SK-N-SH (cell line): Measurements from ENCODE around the gene CREB3.

Experiments used
- EP300 ChIP-seq, 2 experiments: IDR thresholded peaks; 2 replicates each; pipeline versions ENCODE4 v1.4.0 to v1.6.1; 2012; ENCODE audit warnings: borderline replicate concordance in 1 of 2, low read depth in 1 of 2, low read length in 1 of 2
- MAX ChIP-seq: IDR thresholded peaks from 2 replicates; pipeline ENCODE4 v1.4.0; 2012; ENCODE audit warnings: low read depth
- NFIC ChIP-seq: IDR thresholded peaks from 2 replicates; pipeline ENCODE4 v1.4.0; 2012; ENCODE audit warnings: borderline replicate concordance
- NRF1 ChIP-seq: IDR thresholded peaks from 2 replicates; pipeline ENCODE4 v1.6.1; 2012; ENCODE audit warnings: low read depth, mild to moderate bottlenecking, low read length
- PBX3 ChIP-seq: IDR thresholded peaks from 2 replicates; pipeline ENCODE4; 2012
- POLR2AphosphoS5 ChIP-seq: IDR thresholded peaks from 2 replicates; pipeline ENCODE4 v1.6.1; 2012; ENCODE audit warnings: low read depth, low read length
- REST ChIP-seq: IDR thresholded peaks from 2 replicates; pipeline ENCODE4 v1.6.1; 2012; ENCODE audit warnings: mild to moderate bottlenecking, low read depth, low read length, moderate library complexity
- RXRA ChIP-seq: IDR thresholded peaks from 2 replicates; pipeline ENCODE4 v1.4.0; 2012; ENCODE audit warnings: low read depth, mild to moderate bottlenecking, borderline replicate concordance
- SMC3 ChIP-seq: IDR thresholded peaks from 2 replicates; pipeline ENCODE4 v1.6.1; 2012; ENCODE audit warnings: low read depth, low read length, improper control_type of control experiment
- TCF12 ChIP-seq: IDR thresholded peaks from 2 replicates; pipeline ENCODE4 v1.4.0; 2012
- TF ChIP-seq, protein P1 (sequence below): fragments of 200-600 bp; sonication (generic); IDR thresholded peaks from 2 replicates; pipeline ENCODE4 v1.6.1; 2017; ENCODE audit warnings: antibody characterized with exemption, mild to moderate bottlenecking, moderate library complexity
- TF ChIP-seq, protein P2 (sequence below): IDR thresholded peaks from 2 replicates; pipeline ENCODE4 v1.4.0; 2012; ENCODE audit warnings: low read depth, borderline replicate concordance

DNA sequence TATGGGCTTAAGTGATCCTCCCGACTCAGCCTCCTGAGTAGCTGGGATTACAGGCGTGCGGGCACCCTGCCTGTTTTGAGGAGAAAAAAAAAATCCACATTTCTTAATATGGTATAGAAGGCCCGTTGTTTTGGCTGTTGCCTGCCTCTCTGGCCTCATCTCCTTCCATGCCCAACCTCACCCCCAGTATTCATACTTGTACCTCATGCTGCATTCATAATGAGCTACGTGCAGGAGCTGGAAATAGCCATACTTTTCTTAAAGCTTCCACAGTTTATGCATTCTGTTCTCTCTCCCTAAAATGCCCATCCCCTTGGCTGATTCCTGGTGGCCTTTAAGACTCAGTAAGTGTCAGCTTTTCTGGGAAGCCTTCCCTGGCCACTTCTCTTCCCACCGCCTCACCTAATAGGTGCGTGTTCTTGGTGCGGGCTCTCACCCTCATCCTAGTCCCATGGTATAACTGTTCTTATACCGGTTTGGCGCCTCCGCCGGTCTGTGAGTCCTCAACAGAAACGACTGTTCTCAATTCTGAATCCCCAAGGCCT lies 40.6 kb upstream of the CREB3 start:
- TF ChIP-seq EP300 (IDR thresholded peaks at IDR 0.05; ENCODE audit: borderline replicate concordance in 1 of 2, low read depth in 1 of 2, low read length in 1 of 2) (no peak), PBX3 (no peak), NFIC (no peak), NRF1 (no peak), TCF12 (no peak), MAX (no peak), REST (no peak), POLR2AphosphoS5 (no peak), RXRA (no peak), SMC3 (no peak)
- TF ChIP-seq, protein P1, sequence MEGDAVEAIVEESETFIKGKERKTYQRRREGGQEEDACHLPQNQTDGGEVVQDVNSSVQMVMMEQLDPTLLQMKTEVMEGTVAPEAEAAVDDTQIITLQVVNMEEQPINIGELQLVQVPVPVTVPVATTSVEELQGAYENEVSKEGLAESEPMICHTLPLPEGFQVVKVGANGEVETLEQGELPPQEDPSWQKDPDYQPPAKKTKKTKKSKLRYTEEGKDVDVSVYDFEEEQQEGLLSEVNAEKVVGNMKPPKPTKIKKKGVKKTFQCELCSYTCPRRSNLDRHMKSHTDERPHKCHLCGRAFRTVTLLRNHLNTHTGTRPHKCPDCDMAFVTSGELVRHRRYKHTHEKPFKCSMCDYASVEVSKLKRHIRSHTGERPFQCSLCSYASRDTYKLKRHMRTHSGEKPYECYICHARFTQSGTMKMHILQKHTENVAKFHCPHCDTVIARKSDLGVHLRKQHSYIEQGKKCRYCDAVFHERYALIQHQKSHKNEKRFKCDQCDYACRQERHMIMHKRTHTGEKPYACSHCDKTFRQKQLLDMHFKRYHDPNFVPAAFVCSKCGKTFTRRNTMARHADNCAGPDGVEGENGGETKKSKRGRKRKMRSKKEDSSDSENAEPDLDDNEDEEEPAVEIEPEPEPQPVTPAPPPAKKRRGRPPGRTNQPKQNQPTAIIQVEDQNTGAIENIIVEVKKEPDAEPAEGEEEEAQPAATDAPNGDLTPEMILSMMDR = no peak
- TF ChIP-seq, protein P2, sequence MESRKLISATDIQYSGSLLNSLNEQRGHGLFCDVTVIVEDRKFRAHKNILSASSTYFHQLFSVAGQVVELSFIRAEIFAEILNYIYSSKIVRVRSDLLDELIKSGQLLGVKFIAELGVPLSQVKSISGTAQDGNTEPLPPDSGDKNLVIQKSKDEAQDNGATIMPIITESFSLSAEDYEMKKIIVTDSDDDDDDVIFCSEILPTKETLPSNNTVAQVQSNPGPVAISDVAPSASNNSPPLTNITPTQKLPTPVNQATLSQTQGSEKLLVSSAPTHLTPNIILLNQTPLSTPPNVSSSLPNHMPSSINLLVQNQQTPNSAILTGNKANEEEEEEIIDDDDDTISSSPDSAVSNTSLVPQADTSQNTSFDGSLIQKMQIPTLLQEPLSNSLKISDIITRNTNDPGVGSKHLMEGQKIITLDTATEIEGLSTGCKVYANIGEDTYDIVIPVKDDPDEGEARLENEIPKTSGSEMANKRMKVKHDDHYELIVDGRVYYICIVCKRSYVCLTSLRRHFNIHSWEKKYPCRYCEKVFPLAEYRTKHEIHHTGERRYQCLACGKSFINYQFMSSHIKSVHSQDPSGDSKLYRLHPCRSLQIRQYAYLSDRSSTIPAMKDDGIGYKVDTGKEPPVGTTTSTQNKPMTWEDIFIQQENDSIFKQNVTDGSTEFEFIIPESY = no peak
